Stimulated activated CD4-positive, alpha-beta T cell treated with anti-CD3 and anti-CD28 coated beads, Interleukin-15, amount 100 ng/mL, for 24 hours (primary cell): ENCODE data around the gene TMEM243.
"Not testable (repeated sequence)": the region's sequence is repeated elsewhere in the genome, so short reads cannot be mapped to it uniquely, and the experiment has no call there.

Experiments
- DNase-seq: peaks from one replicate; pipeline ENCODE4 v3.0.0-alpha.2; 2020

Gene TMEM243

GRCh38 chr7:87209295-87209924 lies 10.1 kb downstream of the TMEM243 start:
- no peak for DNase-seq

GRCh38 chr7:87206361-87206760 lies 13.2 kb downstream of the TMEM243 start:
- DNase-seq = no peak

- DNase-seq = not testable (repeated sequence)
Observed at GRCh38 chr7:87205701-87206100, 13.8 kb downstream of the TMEM243 start.

GRCh38 chr7:87204933-87205332 lies 14.6 kb downstream of the TMEM243 start:
- no peak for DNase-seq

- not testable (repeated sequence) for DNase-seq
Observed at GRCh38 chr7:87203929-87204328, 15.6 kb downstream of the TMEM243 start.

GRCh38 chr7:87202705-87203104 lies 16.8 kb downstream of the TMEM243 start:
- no peak for DNase-seq

GRCh38 chr7:87202208-87202607 lies 17.3 kb downstream of the TMEM243 start:
- no peak for DNase-seq

- no peak for DNase-seq
Observed at GRCh38 chr7:87199700-87200450, 19.7 kb downstream of the TMEM243 start.

GRCh38 chr7:87199241-87199640 lies 20.3 kb downstream of the TMEM243 start:
- DNase-seq = no peak

GRCh38 chr7:87193912-87194311 lies 25.6 kb downstream of the TMEM243 start:
- DNase-seq = no peak

- no peak for DNase-seq
Observed at GRCh38 chr7:87192784-87193487, 26.6 kb downstream of the TMEM243 start.

- no peak for DNase-seq
Observed at GRCh38 chr7:87190783-87191182, 28.7 kb downstream of the TMEM243 start.

GRCh38 chr7:87188930-87189329 lies 30.6 kb downstream of the TMEM243 start:
- no peak for DNase-seq

GRCh38 chr7:87187120-87187519 lies 32.4 kb downstream of the TMEM243 start:
- DNase-seq = no peak

- no peak for DNase-seq
Observed at GRCh38 chr7:87179180-87179579, 40.4 kb downstream of the TMEM243 start.

- DNase-seq = no peak
Observed at GRCh38 chr7:87178320-87178719, 41.2 kb downstream of the TMEM243 start.

- no peak for DNase-seq
Observed at GRCh38 chr7:87173471-87173870, 46.1 kb downstream of the TMEM243 start.

- no peak for DNase-seq
Observed at GRCh38 chr7:87171282-87171934, 48.1 kb downstream of the TMEM243 start.

GRCh38 chr7:87170828-87171227 lies 48.7 kb downstream of the TMEM243 start:
- DNase-seq = no peak

GRCh38 chr7:87164433-87164832 lies 55.1 kb downstream of the TMEM243 start:
- DNase-seq = no peak

GRCh38 chr7:87159538-87159937 lies 60.0 kb downstream of the TMEM243 start:
- DNase-seq = no peak

- DNase-seq = no peak
Observed at GRCh38 chr7:87156709-87157108, 62.8 kb downstream of the TMEM243 start.

GRCh38 chr7:87155788-87156187 lies 63.7 kb downstream of the TMEM243 start:
- no peak for DNase-seq
